GDM1 (cell line): Measurements from ENCODE around the gene DAZAP2.

Experiments used
- DNase-seq: peaks from one replicate; lab custom pipeline; 2025; lab: John Stamatoyannopoulos, UW

DAZAP2 gene

GRCh38 chr12:51238510-51239334 lies at the start of gene DAZAP2:
TSS of gene DAZAP2 (plus strand) at chr12:51238826. CDS start at chr12:51238908, 82 bp downstream.
- DNase-seq = peak; percentile 92

GRCh38 chr12:51189790-51190355 lies 48.8 kb upstream of the DAZAP2 start:
- no peak for DNase-seq

DNA sequence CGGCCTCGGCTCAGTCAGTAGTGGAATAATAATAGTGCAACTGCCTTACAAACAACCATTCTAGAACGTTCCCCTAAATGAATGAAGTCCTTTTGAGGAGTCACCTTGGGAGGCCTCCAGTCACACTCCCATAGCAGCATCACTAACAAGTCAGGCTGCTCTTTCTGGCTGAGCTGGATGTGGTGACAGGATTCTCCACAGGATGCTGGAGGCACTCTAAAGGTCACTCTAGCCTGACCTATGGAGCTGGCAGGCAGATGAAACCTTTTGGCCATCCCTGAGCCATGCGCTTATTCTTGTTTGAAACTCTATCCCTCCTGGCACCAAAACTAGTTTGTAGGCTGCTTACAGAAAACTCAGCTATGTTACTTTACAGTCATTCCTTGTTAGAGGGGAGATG lies 47.8 kb upstream of the DAZAP2 start:
- no peak for DNase-seq

DNA sequence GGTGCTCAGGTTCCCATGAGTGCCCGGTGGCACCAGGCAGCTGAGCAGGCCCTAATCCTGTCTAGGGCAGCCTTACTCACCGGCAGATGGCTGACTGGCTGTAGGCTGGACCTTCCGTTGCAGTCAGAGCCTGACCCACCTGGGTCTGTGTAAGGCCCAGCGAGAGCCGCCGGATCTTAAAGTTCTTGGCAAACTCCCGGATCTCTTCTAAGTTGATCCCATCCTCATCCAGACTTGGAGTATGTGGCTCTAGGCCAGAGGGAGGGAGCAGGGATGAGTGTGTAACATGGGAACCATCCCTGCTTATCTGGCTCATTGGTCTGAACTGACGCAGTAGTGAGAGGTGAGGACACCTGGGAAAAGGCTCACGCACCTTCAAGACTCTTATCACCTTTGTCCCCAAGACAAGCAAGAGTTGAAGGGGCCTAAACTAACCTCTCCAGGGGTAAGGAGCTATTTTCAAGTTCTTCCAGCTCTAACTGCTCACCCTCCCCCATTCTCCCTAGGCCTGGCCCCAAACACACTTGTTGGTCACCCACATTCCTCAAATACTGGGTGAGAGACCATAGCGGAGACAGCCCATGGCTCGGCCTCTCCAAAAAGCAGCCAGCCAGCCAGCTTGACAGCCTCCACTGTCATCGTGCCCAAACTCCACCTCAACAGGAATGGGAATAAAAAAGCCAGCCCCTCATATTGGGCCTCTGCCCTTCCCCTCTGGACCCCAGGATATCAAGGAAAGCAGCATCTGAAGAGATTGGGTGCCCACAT lies 46.9 kb upstream of the DAZAP2 start:
- DNase-seq = no peak

GRCh38 chr12:51192284-51192671 lies 46.3 kb upstream of the DAZAP2 start:
- no peak for DNase-seq

GRCh38 chr12:51195841-51196240 lies 42.8 kb upstream of the DAZAP2 start:
- no peak for DNase-seq

GRCh38 chr12:51196547-51196946 lies 42.1 kb upstream of the DAZAP2 start:
- DNase-seq = no peak

- no peak for DNase-seq
Observed at GRCh38 chr12:51197736-51198567, 40.7 kb upstream of the DAZAP2 start.

DNA sequence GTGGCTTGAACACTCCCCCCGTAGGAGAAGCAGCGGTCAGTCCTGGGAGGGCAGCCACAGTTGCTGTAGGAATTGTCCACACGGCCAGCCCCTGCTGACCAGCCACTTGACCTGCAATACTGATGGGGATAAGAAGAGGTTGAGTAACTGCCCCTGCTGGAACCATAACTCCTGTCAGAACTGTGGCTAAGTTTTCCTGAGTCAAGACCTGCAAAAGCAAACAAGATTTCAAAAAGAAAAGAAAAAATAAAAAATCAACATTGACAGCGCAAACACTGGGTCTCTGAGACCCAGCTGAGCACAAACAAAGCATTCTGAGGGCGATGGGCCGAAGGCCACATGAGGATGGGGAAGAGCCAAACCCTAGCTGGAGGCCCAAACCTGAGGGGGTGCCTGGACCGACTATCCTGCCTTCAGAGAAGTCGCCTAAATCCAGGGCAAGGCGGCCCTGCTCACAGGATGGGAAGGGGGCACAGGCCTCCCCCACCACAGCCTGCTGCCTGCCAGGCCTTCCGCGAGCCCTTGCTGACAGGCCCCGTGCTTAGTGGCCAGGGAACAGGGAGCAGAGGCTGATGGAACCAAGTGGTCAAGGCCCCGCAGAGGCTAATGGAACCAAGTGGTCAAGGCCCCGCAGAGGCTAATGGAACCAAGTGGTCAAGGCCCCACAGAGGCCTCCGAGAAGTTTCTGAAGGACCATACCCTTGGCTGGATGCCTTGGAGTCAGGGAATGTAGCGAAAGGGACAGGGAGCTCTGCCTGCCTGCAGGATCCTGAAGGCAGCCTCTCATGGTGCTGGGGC lies 39.9 kb upstream of the DAZAP2 start:
- DNase-seq = no peak

- DNase-seq = no peak
Observed at GRCh38 chr12:51199366-51199945, 39.2 kb upstream of the DAZAP2 start.

- DNase-seq = no peak
Observed at GRCh38 chr12:51200156-51200555, 38.5 kb upstream of the DAZAP2 start.

- no peak for DNase-seq
Observed at GRCh38 chr12:51200806-51201205, 37.8 kb upstream of the DAZAP2 start.

DNA sequence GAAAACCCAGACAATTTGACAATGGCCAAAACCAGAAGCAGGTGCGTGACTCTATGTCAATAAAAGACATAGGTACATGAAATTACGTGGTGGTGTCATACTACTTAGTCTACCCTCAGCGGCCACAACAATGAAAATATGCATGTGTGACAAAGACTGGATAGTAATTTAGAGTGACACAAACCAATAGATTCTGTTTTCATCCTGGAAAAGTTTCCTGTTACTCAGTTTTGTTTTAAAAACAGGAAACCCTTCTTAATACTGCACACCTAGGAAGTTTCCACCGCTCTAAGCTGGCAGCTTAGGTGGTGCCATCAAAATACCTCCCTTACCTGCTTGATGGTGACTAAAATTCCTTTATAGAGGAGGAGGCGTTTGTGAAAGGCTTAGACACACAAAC lies 35.9 kb upstream of the DAZAP2 start:
- no peak for DNase-seq

- no peak for DNase-seq
Observed at GRCh38 chr12:51205350-51205749, 33.3 kb upstream of the DAZAP2 start.

- no peak for DNase-seq
Observed at GRCh38 chr12:51208016-51208660, 30.5 kb upstream of the DAZAP2 start.

DNA sequence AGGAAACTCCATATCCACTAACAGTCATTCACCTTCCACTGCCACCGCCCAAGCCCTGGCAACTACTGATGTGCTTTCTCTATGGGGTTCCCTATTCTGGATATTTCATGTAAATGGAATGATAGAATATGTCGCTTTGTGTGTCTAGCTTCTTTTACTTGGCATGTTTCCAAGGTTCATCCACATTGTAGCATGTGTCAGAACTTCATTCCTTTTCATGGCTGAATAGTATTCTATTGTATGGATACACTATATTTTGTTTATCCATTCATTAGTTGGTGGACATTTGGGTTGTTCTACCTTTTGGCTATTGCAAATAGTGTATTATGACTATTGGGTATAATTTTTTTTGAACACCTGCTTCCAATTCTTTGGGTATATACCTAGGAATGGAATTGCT lies 29.4 kb upstream of the DAZAP2 start:
- DNase-seq = no peak

GRCh38 chr12:51210690-51211395 lies 27.8 kb upstream of the DAZAP2 start:
- DNase-seq = no peak

GRCh38 chr12:51214895-51215294 lies 23.7 kb upstream of the DAZAP2 start:
- no peak for DNase-seq

DNA sequence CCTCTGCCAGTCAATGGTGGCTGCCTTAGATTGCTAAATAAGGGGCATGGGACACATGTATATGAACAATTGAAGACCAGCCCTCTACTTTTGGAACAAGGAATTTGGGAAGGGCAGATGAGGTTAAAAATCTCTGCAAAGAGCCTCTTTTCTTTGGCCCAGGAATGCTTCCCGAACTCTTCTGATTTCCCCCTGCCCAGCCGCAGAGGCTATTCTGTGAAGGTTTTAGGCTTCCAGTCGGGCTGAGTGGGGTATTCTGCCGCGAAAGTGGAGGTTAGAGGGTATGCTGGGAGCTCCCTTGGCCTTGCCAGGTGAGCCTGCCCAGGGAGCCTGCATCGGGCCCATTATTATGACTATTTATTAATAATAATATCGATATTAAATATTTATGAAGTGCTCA lies 22.0 kb upstream of the DAZAP2 start:
- DNase-seq = no peak
